Measurements from ENCODE around the gene PSMG2. TPM values are rescaled to one million over a fixed set of nuclear protein-coding genes. Genes with fewer than 3 reads are reported as not detected.
A peak's percentile ranks its signal among the peaks of the same experiment; 100 is the strongest.
"Not testable (repeated sequence)": the region's sequence is repeated elsewhere in the genome, so short reads cannot be mapped to it uniquely, and the experiment has no call there.

PSMG2 gene
- total and polyA plus RNA-seq, 2 of the 13 experiments (the other 11 are each of a cell fraction or from before 2014, with no cell fraction given), result 53.4 to 94.8 TPM

DNA sequence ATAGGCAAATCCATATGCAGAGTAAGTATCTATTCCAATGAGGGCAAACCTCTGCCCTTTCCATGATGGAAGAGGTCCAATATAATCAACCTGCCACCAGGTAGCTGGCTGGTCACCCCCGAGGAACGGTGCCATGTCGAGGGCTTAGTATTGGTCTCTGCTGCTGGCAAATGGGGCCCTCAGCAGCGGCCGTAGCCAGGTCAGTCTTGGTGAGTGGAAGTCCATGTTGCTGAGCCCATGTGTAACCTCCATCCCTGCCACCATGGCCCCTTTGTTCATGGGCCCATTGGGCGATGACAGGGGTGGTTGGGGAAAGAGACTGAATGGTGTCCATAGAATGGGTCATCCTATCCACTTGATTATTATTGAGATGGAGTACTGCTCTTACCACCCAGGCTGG, 52.8 kb downstream of the PSMG2 start:
- CTCF ChIA-PET (ENCODE audit: low intra/inter-chr PET ratio, low total read pairs); H3K9ac ChIP-seq (ENCODE audit: insufficient read depth, low read depth, low read length); intact Hi-C loops (cut with micrococcal nuclease; ENCODE audit: unreplicated experiment); H2AFZ ChIP-seq (ENCODE audit: low read length); H3K27ac ChIP-seq (ENCODE audit: extremely low read length, insufficient read depth, low read length); ATAC-seq; H3K4me3 ChIP-seq (replicated peaks in 1 of 3; ENCODE audit: insufficient read depth in 1 of 3, low read depth in 2 of 3, low read length in 3 of 3); POLR2A ChIA-PET; BruUV-seq (replicated peaks); H3K27me3 ChIP-seq (ENCODE audit: control insufficient read depth in 1 of 2, insufficient read depth in 2 of 2, low read length in 2 of 2); in situ Hi-C loops (cut with HindIII; ENCODE audit: extremely low pct_ligation_motif_present, low pct_unique_long_range_greater_than_20kb); DNase-seq (ENCODE audit: low spot score); H3K79me2 ChIP-seq (ENCODE audit: insufficient read depth, low read length); H3K4me1 ChIP-seq (ENCODE audit: insufficient read depth, low read length); FAIRE-seq; H3K36me3 ChIP-seq (replicated peaks in 1 of 2; ENCODE audit: control insufficient read depth in 1 of 2, insufficient read depth in 2 of 2, low read length in 2 of 2); H3K4me2 ChIP-seq (ENCODE audit: low read depth, low read length); H3K9me3 ChIP-seq (ENCODE audit: low read length); H4K20me1 ChIP-seq (ENCODE audit: insufficient read depth, low read length): not testable (repeated sequence)
- WGBS (ENCODE audit: low lambda C conversion rate), result 88% methylated on average over 4 of the region's 6 CpGs

DNA sequence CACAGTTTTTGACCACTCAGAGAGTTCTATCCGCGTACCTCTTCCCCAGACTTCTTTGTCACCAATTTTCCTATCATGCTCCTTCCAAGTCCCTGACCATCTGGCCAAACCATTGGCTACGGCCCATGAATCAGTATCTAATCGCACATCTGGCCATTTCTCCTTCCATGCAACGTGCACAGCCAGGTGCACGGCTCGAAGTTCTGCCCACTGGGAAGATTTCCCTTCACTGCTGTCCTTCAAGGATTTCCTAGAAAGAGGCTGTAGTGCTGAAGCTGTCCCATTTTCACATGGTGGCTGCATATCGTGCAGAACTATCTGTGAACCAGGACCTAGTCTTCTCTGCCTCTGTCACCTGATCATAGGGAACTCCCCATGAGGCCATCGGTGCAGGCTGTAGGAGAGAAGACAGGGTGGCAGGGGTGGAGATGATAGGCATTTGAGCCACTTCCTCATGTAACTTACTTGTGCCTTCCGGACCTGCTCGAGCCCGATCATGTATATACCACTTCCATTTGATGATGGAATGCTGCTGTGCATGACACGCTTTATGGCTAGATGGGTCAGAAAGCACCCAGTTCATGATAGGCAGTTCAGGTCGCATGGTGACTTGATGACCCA, 53.9 kb downstream of the PSMG2 start:
- intact Hi-C loops (cut with micrococcal nuclease; ENCODE audit: unreplicated experiment); ATAC-seq; BruUV-seq (replicated peaks); H3K9me3 ChIP-seq (ENCODE audit: low read length); H4K20me1 ChIP-seq (ENCODE audit: insufficient read depth, low read length); FAIRE-seq; H3K4me2 ChIP-seq (ENCODE audit: low read depth, low read length); H3K9ac ChIP-seq (ENCODE audit: insufficient read depth, low read depth, low read length); H3K27me3 ChIP-seq (ENCODE audit: control insufficient read depth in 1 of 2, insufficient read depth in 2 of 2, low read length in 2 of 2); DNase-seq (ENCODE audit: low spot score); H3K4me3 ChIP-seq (replicated peaks in 1 of 3; ENCODE audit: insufficient read depth in 1 of 3, low read depth in 2 of 3, low read length in 3 of 3); H3K79me2 ChIP-seq (ENCODE audit: insufficient read depth, low read length); H3K4me1 ChIP-seq (ENCODE audit: insufficient read depth, low read length); H2AFZ ChIP-seq (ENCODE audit: low read length); H3K27ac ChIP-seq (ENCODE audit: extremely low read length, insufficient read depth, low read length); in situ Hi-C loops (cut with HindIII; ENCODE audit: extremely low pct_ligation_motif_present, low pct_unique_long_range_greater_than_20kb); H3K36me3 ChIP-seq (replicated peaks in 1 of 2; ENCODE audit: control insufficient read depth in 1 of 2, insufficient read depth in 2 of 2, low read length in 2 of 2); CTCF ChIA-PET (ENCODE audit: low intra/inter-chr PET ratio, low total read pairs); POLR2A ChIA-PET: not testable (repeated sequence)
- WGBS (ENCODE audit: low lambda C conversion rate), result 58% methylated on average over 12 of the region's 14 CpGs
- peak; percentile 70 for TF ChIP-seq BCL6 (CRISPR knock-in tag; IDR thresholded peaks at IDR 0.05)

DNA sequence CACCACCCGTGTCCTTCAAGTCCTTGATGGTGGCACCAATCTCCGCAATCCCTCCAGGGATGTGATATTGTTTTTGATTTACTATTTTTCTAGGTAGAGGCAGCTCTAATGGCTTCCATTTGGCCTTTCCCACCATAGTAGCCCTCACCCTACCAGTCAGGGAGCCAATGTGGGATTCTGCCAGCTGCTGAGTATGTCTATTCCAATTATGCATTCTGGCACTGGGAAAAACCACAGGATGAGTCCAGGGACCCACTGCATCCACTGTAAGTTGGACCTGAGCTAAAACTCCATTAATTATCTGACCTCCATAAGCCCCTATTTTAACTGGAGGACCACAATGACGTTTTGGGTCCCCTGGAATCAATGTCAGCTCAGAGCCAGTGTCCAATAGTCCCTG, 55.7 kb downstream of the PSMG2 start:
- H3K4me2 ChIP-seq (ENCODE audit: low read depth, low read length); FAIRE-seq; CTCF ChIA-PET (ENCODE audit: low intra/inter-chr PET ratio, low total read pairs); in situ Hi-C loops (cut with HindIII; ENCODE audit: extremely low pct_ligation_motif_present, low pct_unique_long_range_greater_than_20kb); H3K4me3 ChIP-seq (replicated peaks in 1 of 3; ENCODE audit: insufficient read depth in 1 of 3, low read depth in 2 of 3, low read length in 3 of 3); BruUV-seq (replicated peaks); POLR2A ChIA-PET; H3K27me3 ChIP-seq (ENCODE audit: control insufficient read depth in 1 of 2, insufficient read depth in 2 of 2, low read length in 2 of 2); H4K20me1 ChIP-seq (ENCODE audit: insufficient read depth, low read length); intact Hi-C loops (cut with micrococcal nuclease; ENCODE audit: unreplicated experiment); H3K79me2 ChIP-seq (ENCODE audit: insufficient read depth, low read length); H3K36me3 ChIP-seq (replicated peaks in 1 of 2; ENCODE audit: control insufficient read depth in 1 of 2, insufficient read depth in 2 of 2, low read length in 2 of 2); H3K27ac ChIP-seq (ENCODE audit: extremely low read length, insufficient read depth, low read length); H3K9ac ChIP-seq (ENCODE audit: insufficient read depth, low read depth, low read length); H3K9me3 ChIP-seq (ENCODE audit: low read length); ATAC-seq; DNase-seq (ENCODE audit: low spot score); H2AFZ ChIP-seq (ENCODE audit: low read length): not testable (repeated sequence)
- 79% methylated on average over 2 of the region's 3 CpGs for WGBS (ENCODE audit: low lambda C conversion rate)
- H3K4me1 ChIP-seq (ENCODE audit: insufficient read depth, low read length), result peaks cover 17% of the 10 kb centered on the region; the same call in 1 of the 2 replicates

All from HepG2 (cell line).